GM19023 (cell line): Measurements from ENCODE around the gene KLHL33.
A peak's percentile ranks its signal among the peaks of the same experiment; 100 is the strongest.

Experiments used
- ATAC-seq: cut with Tn5 transposase; IDR thresholded peaks from one replicate; pipeline ENCODE4 v1.9.1; 2021; ENCODE audit warnings: mild to moderate bottlenecking, moderate library complexity; ENCODE audit not compliant: unreplicated experiment

The KLHL33 gene

GRCh38 chr14:20417250-20418186 lies 18.4 kb downstream of the KLHL33 start:
- ATAC-seq = no peak

- no peak for ATAC-seq
Measured at GRCh38 chr14:20416223-20416622, 19.7 kb downstream of the KLHL33 start.

- peak; percentile 43 for ATAC-seq
Measured at GRCh38 chr14:20415782-20416206, 20.2 kb downstream of the KLHL33 start.

GRCh38 chr14:20413744-20414082 lies 22.3 kb downstream of the KLHL33 start:
- ATAC-seq = peak; percentile 40

GRCh38 chr14:20412876-20413743 lies 22.9 kb downstream of the KLHL33 start, which contains the start of gene TEP1:
TEP1 (minus strand) TSS chr14:20413501; CDS start chr14:20408439, 5,062 bp downstream.
- ATAC-seq = peak; percentile 87

- peak; percentile 32 for ATAC-seq
Measured at GRCh38 chr14:20412411-20412810, 23.6 kb downstream of the KLHL33 start.

- no peak for ATAC-seq
Measured at GRCh38 chr14:20409226-20409625, 26.7 kb downstream of the KLHL33 start.

GRCh38 chr14:20403521-20403920 lies 32.4 kb downstream of the KLHL33 start:
- ATAC-seq = no peak

- no peak for ATAC-seq
Measured at GRCh38 chr14:20400965-20401593, 34.9 kb downstream of the KLHL33 start.

GRCh38 chr14:20400589-20400964 lies 35.4 kb downstream of the KLHL33 start:
- no peak for ATAC-seq

- no peak for ATAC-seq
Measured at GRCh38 chr14:20397511-20397910, 38.5 kb downstream of the KLHL33 start.

GRCh38 chr14:20391505-20391904 lies 44.5 kb downstream of the KLHL33 start:
- no peak for ATAC-seq

- ATAC-seq = no peak
Measured at GRCh38 chr14:20388159-20388558, 47.8 kb downstream of the KLHL33 start.

GRCh38 chr14:20387576-20387975 lies 48.4 kb downstream of the KLHL33 start:
- no peak for ATAC-seq

GRCh38 chr14:20386276-20386855 lies 49.6 kb downstream of the KLHL33 start:
- no peak for ATAC-seq

- ATAC-seq = no peak
Measured at GRCh38 chr14:20384886-20385285, 51.1 kb downstream of the KLHL33 start.

- ATAC-seq = no peak
Measured at GRCh38 chr14:20384321-20384720, 51.6 kb downstream of the KLHL33 start.

- no peak for ATAC-seq
Measured at GRCh38 chr14:20383636-20384035, 52.3 kb downstream of the KLHL33 start.

GRCh38 chr14:20383032-20383431 lies 52.9 kb downstream of the KLHL33 start:
- ATAC-seq = no peak

- ATAC-seq = no peak
Measured at GRCh38 chr14:20382526-20382925, 53.4 kb downstream of the KLHL33 start.

- ATAC-seq = no peak
Measured at GRCh38 chr14:20381341-20381740, 54.6 kb downstream of the KLHL33 start.
